Inferior parietal cortex (tissue), 1 donor: Measurements from ENCODE around the gene ZNF354C.

Source experiments
- DNase-seq: peaks from one replicate; pipeline ENCODE4 v3.0.0-alpha.2; 2016; ENCODE audit errors: extremely low spot score

Gene ZNF354C

DNA sequence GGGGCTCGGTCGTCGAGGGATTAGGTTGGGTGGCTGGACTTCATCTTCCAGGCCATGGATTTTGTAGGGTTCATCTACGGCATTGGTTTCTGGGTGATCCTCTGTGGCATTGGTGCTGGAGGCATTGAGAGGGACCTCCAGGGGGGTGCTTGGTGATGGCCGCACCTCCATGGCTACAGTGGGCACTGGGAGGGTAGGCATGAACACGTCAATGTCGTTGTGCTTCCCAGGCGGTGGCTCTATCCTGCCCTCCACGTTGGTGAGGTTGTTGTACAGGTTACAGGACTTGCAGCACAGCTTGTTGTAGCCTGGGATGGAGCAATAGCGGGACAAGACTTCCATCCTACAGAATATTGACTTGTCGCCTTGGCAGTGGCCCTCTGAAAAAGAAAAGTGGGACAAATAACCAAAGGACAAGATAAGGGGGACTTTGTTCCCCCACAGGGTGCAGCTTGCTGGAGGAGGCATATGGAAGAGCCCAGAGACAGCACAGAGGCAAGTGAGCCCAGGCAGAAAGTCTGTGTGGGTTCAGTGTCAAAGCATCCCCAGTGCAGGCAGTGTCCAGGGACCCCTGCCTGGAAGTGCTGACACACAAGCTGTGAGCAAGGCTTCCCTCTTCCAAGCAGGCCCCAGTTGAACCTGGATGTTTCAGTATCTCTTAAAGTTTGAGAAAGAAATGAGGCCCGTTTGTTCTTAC lies 53.9 kb downstream of the ZNF354C start:
- no peak for DNase-seq

DNA sequence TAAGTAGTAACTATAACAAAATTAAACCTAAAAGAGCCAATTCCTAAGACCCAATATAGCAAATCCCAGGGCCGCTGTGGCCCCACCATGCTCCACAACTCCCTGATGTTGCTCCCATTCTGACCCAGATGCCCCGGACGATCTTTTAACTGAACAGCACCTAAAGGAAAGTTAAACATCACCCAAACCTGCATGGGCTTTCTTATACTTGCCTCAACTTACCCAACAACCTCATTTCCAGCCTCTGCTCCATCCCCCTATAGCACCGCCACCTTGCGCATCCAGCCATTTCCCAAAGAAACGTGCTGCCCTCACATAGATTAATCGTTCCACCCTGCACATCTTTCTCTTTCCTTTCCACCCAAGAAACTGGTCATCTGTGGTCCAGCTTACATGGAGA lies 54.6 kb downstream of the ZNF354C start:
- no peak for DNase-seq

DNA sequence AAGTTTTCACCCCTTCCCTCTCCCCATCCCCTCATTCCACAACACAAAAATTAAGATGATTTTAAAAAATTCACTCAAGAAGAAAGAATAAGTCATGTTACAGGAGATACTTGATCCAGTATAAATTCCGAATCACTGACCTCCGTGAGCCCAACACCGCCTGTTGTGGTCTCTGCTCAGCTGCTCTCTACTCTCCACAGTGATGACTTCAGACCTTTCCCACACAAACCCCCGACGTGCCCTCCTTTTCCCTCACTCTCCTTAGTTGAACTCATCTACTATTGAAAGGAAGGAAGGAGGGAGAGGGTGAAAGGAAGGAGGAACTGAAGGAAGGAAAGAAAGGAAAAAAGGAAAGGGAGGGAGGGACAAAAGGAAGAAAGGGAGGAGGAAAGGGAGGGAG lies 55.1 kb downstream of the ZNF354C start:
- DNase-seq: no peak

DNA sequence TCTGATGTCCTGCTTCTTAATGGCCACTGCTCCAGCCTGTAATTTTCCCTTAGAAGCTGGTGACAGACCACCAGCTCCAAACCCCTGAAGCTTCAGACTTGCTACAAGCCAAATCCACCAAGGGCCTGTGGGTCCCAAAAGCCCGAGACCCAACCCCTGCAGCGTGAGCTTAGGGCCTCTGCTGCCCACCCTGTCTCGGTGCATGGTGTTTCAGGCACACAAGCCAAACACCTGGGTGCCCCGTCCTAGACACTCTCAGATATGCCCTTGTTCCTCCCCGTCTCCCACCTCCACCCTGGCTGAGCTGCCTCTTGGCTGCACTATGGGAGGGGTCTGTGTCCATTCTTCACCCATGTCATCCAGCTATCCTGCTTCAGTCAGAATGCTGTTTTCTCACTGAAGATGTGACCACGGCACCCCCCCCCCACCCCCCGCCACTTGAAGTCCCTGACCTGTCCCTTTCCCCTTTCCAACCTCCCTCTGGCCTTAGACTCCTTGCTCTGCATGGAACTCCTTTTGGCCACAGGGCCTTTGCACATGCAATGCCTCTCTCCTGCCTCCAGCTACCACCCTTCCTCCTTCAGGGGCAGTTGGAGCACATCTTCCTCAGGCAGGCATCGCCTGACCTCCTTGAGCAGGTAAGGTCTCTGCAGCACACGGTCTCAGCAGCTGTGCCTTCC lies 55.8 kb downstream of the ZNF354C start:
- DNase-seq: no peak

DNA sequence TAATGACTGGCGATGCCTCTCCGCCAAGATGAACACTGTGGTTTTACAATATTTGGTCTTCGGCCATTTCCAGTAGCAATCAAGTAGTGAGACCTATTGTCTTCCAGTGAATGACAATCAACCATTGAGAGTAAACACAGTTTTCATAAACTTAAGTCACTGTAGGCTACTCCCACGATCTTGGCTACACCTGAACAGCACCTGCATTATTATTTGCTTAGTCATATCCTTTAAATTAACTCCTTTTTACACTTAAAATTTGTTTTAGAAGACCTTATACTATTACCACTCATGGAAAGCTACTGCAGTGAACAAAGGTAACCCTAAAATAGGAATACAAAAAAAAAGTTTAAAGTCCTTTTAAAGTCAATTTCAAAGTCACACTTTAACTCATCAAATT lies 58.2 kb downstream of the ZNF354C start:
- DNase-seq: no peak

DNA sequence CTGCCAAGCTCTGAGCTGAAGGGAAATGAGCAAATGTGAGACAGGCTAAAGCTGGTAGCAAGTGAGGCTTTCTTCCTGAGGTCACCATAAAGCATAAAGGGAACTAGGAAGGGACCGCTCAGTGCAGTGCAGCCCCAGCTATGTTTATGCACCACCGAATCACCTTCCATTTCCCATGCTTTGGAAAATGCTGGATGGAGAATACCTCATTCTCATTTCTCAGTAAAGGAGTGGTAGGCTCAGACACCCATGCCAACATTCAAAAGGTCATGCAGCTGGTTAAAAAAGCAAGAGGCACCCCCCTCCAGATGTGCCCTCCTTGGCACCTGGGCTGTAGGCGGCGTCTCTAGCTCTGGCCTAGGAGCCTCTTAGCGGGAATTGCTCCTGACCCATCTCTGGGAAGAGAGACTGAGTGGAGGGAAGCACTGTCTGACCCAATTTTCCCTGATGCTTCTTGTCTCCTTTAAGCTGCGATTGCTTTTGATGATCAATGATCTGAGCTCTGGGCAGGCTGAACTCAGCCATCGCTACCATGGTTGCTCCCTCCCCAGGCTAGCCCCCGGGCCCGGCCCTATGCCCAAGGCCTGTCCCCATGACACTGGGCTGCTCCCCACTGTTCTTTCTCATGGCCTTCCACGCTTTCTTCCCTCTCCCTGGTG lies 58.7 kb downstream of the ZNF354C start:
- no peak for DNase-seq

DNA sequence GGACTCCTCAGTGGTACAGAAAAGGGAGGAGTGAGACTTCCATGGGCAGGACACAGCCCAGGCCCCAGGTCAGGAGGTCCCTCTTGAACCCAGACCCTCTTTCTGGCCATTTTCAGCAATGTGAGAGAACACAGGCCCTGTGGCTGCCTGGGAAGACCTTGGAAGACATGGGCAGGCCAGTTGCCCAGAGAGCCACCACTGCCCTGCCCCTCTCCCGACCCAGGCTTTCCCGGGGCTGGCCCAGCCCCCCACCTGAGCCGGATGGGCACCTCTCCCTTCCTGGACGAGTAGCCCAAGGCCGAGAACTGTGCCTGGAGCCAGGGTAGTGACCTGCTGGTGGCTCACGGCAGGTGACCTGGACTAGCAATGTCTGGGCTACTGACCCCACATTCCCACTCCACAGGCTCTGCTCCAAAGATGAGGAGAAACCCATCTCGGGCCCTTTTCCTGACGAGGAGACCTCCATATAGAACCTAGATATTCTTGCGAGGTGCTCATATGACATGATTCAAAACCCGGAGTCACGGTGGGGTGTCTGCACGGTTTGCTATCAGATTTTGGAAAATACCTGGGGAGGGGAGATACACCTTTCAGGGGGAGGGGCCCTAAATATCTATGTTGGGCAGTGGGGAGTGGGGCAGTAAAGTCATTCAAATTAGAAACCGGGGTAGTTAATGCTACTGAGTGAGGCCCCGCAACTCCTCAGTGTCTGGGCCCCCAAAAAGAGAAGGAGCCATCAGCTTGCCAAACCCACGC lies 59.4 kb downstream of the ZNF354C start:
- no peak for DNase-seq

DNA sequence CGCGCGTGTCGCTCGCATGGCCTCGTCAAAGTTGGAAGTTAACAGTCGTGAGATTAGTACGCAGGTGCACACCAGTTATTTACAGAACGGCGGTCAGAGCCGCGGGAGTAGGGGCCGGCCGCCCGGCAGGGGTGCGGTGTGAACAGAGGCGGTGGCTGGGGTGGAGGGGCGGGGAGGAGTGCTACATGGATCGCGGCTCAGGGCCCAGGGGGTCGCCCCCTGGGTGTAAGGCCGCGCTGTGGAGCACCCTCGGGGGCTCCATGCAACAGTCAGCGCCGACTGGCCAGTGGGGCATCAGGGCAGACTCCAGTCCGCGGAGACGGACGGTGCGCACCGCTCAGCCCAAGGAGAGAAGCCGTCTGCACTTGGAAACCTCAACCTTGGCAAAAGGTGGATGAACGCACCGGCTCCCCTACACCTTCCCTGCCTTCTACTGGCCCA lies 60.3 kb downstream of the ZNF354C start:
- no peak for DNase-seq

DNA sequence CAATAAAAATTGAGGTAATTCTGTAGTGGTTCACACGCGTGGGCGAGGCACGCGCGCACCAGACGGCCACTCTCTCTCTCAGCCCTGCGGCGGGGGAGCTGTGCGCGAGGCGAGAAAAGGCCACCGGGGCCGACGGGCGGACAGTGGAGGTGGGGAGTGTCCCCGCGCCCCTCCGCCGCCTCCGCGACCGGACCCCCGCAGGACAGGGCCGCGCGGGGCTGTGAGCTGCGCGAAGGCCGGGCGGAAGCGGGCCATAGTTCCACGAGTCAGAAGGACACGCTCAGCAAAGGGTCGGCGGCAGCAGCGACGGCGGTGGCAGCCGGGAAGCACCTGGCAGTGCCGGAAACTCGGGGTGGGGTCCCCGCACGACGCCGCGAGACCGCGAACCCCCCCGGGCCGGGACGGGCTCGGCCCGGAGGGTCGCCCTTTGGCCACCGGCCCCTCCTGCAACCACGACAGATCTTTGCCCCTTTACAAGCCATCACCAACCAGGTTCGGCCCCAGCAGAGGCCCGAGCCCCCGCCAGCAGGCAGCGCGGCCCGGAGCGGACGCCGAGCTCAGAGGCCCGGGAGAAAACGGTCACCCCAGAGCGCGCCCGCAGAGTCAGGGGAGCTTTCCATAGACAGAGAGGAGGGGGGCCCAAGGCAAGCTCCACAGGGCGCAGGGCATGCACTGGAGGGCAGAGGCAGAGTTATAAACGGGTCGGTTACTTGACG lies 60.9 kb downstream of the ZNF354C start:
- no peak for DNase-seq

DNA sequence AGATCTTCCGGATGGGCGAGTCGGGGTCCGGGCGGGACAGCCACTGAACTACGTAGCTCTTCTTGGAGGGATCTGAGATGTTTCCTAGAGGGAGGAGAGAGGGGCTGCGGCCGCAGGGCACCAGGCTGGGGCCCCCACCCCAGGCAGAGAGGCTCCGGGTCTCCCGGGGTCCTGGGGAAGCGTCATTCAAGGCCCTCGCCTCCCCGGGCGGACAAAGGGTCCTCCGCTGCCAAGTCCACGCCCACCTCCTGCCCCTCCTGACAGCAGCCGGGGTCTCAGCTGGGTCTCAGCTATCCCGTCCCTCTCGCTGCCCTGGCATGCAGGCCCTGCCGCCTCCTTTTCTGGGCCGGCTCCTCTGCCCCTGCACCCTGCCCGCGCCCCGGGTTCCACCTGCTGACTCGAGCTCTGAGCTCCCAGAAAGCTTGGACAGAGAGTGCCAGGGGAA lies 61.5 kb downstream of the ZNF354C start:
- no peak for DNase-seq

DNA sequence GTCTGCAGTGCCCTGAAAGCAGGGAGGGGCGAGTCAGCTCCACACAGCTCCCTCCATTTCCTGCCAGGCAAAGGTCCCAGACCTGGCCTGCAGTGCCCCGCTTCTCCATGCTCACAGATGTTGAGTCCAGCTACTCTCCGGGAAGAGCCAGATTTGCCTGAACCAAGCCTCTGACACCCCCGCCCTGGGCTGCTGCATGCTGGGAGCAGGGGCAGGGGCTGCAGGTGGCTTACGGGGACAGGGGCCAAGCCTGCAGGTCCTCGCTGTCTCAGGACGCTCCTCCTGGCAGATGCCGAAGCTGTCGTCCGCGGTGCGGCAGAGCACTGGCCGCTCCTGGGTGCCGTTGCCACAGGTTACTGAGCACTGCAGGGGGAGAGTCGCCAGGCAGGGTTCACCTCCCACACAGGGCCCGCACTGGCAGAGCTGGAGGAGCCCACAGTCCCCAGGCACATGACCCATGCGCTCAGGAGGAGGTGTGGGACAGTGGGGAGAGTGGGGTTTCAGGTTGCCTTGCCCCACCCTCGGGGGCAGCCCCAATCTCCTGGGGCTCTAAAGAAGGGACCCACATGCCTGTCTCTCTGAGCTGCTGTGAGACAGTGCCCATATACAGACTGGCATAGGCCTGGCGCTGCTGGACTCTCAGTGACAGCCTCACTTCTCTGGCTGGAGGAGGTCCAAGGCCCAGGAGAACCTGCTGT lies 62.4 kb downstream of the ZNF354C start:
- no peak for DNase-seq

DNA sequence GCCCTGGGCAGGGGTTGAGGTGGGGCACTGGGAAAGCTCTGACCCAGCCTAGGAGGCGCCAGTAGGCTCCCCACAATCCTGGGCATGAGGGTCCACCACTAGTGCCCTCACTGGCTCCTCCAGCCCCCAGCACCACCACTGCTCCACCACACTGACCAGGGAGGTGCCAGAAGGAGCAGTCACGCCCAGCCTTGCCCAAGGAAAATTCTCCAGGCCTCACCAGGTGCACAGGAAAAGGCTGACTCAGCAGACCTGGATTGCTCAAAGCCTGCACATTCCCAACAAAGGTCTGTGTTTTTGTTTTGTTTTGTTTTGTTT lies 62.9 kb downstream of the ZNF354C start:
- DNase-seq: no peak

DNA sequence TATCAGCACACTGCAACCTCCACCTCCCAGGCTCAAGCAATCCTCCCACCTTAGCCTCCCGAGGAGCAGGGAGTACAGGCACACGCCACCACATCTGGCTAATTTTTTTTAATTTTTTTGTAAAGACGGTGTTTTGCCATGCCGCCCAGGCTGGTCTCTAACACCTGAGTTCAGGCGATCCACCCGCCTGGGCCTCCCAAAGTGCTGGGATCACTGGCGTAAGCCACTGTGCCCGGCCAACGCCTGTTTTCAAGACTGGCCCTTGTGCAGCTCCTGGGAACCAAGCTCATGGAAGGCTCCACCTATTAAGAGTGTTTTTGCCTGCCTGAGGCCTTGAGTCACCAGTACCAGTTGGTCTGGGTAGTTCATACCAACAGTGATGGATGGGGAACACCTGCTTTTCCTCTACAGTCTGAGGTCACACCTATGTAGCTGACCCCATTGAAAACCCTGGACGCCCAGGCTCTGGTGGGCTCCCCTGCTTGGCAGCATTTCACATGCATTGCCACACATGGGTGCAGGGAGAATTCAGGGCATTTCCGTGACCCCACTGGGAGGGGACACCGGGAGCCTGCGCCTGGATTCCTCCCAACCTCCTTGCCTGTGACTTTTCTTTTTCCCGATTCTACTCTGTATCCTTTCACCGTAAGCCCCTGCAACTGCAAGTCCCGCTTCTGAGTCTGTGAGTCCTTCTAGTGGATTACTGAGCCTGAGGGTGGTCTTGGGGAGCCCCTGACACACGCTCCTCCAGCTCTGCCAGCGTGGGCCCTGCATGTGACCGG lies 63.5 kb downstream of the ZNF354C start:
- no peak for DNase-seq

DNA sequence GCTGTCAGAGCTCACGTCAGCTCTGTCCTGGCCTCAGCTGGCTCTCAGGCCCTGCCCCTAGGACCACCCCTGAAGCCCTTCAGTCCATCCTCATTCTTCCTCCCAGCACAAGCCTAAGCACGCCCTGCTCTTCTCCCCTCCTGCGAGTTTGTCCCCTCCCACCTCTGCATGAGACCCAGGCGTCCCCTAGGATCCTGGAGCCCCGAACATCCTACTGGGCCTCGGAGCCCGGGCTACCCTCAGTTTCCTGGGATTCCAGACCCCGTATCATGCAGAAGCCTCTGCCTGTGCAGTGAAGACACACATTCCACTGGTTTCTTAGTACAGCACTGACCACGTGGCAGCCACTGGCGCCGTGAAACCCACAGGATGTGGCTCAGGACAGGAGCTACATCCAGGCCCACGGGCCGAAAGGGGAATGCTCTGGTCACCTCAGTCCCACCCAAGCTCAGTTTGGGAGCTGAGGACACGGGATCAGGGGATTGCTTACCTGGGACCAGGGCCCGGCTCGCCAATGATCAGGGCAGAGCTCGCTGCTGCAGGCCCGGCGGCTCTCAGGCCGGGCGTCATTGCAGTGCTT lies 64.2 kb downstream of the ZNF354C start:
- DNase-seq: no peak

DNA sequence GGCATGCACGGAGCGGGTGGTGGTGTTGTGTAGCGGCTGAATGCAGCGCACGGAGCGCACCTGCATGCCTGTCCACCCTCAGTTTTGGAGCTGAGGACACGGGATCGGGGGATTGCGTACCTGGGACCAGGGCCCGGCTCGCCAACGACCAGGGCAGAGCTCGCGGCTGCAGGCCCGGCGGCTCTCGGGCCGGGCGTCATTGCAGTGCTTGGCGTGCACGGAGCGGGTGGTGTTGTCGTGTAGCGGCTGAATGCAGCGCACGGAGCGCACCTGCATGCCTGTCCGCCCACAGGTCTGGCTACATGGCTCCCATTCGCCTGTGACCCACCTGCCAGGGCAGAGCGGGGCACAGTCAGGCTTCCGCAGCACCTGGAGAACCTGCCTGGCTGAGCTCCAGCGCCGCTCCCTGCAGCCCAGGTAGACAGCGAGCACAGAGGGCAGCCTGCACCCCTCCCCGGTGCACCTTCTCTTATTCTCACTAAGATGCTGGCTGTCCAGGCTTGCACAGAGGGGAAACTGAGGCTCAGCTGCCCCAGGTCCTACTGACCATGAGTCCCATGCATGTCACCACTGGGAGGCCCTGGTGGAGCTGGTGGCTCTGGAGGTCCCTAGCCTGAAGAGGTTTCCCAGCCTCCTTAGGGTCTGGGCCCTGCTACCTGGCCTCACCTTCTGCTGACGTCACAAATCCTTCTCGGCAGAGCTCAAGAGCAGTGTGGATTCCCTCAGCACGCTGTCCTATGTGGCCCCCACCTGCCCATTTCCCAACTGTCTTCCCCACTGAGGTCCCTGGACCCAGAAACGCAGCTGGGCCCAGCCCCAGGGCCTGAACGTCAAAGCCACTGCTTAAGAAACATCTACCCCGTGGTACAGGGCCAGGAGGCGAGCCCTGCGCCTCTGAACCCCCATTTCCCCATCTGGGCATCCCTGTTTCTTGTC lies 64.9 kb downstream of the ZNF354C start:
- no peak for DNase-seq

DNA sequence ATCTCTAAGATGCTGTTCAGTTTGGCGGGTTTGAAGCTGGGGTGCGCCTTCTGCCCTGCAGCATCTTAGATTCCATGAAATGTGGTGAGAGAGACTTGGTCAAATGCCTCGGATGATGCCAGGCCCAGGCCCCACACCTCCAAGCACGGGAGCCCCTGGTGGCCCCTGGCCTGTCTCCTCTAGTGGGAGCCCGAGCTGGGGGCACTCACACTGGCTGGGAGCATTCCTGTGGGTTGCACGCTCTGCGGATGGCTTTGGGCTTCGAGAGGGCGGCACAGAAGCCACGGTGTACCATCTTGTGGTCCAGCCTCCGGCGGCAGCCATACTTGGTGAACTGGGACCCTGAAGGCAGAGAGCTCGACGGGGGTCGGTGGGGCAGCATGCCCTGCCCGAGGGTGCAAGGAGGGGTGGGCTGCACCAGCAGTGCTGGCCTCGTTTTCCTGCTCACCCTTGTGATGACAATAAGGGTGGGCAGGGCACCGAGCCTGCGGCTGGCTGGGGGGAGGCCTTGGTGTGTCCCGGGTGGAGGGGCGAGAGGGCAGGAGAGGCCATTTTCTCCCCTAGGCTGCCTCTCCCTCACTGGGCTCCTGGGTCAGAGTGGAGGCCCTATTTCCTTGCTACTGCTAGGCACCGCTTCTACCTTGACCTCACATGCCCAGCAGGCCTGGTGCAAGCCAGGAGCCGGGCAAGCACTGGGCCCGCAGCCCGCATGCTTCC lies 65.8 kb downstream of the ZNF354C start:
- DNase-seq: no peak

DNA sequence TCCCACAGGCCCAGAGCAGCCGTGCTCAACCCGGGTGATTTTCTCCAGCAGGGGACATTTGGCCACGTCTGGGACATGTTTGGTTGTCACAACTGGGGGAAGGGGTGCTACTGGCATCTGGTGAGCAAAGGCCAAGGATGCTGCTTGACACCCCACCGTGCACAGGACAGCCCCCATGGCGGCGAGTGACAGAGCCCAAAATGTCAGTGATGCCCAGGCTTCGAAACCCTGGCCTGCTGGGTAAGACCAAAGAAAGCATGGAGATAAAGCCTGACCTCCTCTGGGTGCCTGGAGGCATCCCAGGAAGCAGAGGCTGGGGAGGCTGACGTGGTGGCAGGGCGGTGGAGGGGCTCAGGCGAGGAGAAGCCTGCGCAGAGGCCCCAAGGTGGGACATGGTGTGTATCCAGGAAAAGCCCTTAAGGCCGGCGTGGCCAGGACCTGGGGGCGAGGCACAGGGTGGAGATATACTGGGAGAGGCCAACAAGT lies 66.4 kb downstream of the ZNF354C start:
- DNase-seq: no peak
